Erythroblast (primary cell): Measurements from ENCODE around the gene ZNF208.
"Not testable (repeated sequence)": the region's sequence is repeated elsewhere in the genome, so short reads cannot be mapped to it uniquely, and the experiment has no call there.

ENCODE experiments used
- GATA1 ChIP-seq: IDR thresholded peaks from 2 replicates; pipeline ENCODE4 v1.6.1; 2011; ENCODE audit warnings: low read depth, mild to moderate bottlenecking, control low read depth, low read length, moderate library complexity
- POLR2A ChIP-seq: IDR thresholded peaks from 2 replicates; pipeline ENCODE4 v1.6.1; 2011; ENCODE audit warnings: mild to moderate bottlenecking, low read length

DNA sequence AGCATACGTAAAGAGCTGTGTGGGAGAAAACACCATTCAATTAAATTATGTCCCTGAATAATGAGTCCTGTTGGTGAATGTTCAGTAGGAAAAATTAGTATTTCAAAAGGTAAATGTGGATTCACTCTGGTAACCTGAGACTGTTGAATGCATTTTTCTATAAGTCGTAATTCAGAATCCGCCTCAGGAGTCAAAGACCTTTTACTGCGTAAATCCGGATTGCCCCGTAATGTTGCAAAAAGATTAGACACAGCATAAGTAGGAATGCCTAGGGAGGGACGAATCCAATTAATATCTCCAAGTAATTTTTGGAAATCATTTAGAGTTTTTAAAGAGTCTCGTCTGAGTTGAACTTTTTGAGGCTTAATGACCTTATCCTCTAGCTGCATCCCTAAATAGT lies 126.0 kb downstream of the ZNF208 start:
- TF ChIP-seq POLR2A, GATA1: not testable (repeated sequence)
